HCT116 (cell line): ENCODE data around the gene KIAA1755. TPM values are rescaled to one million over a fixed set of nuclear protein-coding genes. Genes with fewer than 3 reads are reported as not detected.

Experiments used
- ATAC-seq: fragments of 200-7000 bp; cut with Tn5 transposase; 2 replicates; pipeline ENCODE4 v1.9.1; 2020; ENCODE audit warnings: mild to moderate bottlenecking, moderate library complexity
- BruUV-seq: library from RNA; stranded (reverse); fragments of 400-500 nt; replicated peaks from 2 replicates; lab custom pipeline; 2021; lab: Mats Ljungman, UMichigan
- CTCF ChIA-PET: fragments of 300-600 bp; sonication (Branson Sonifier 250); formaldehyde crosslinking; loops from one replicate; lab custom pipeline; 2021; ENCODE audit warnings: antibody characterized with exemption; lab: Charles Lee
- POLR2A ChIA-PET: fragments of 300-600, 350-600 bp; sonication (Branson Sonifier 250); formaldehyde crosslinking; loops from one replicate; lab custom pipeline; 2021; ENCODE audit warnings: antibody characterized with exemption; lab: Charles Lee
- RAD21 ChIA-PET, 2 experiments: fragments of 300-600 bp; sonication (Branson Sonifier 250); formaldehyde crosslinking; loops; one replicate each; lab custom pipeline; 2023; ENCODE audit warnings: low total read pairs in 2 of 2; ENCODE audit not compliant: uncharacterized antibody in 2 of 2, unreplicated experiment in 2 of 2, low non-redundant PET in 1 of 2; lab: Charles Lee
- DNase-seq: peaks from one replicate; pipeline ENCODE4 v3.0.0-alpha.2; 2010; ENCODE audit warnings: low read depth, low spot score
- H2AFZ ChIP-seq: fragments of 200-600 bp; shearing (Covaris generic), sonication (generic); 2 replicates; pipeline ENCODE4 v1.6.1; 2017; ENCODE audit warnings: low read depth, mixed run types, mixed read lengths, antibody characterized with exemption, low read length; ENCODE audit not compliant: poor library complexity, severe bottlenecking
- H3K27ac ChIP-seq: 2 replicates; pipeline ENCODE4 v1.5.1; 2012; ENCODE audit warnings: low read depth, low read length
- H3K27me3 ChIP-seq: fragments of 200-600 bp; sonication (generic); 2 replicates; pipeline ENCODE4 v1.6.1; 2016; ENCODE audit warnings: mixed run types, low read length, mixed read lengths; ENCODE audit not compliant: insufficient read depth
- H3K36me3 ChIP-seq, 2 experiments: fragments of 200-500 bp in 1 of 2; fragments of 200-600 bp in 1 of 2; sonication (Bioruptor generic) in 1 of 2; sonication (generic) in 1 of 2; 2 replicates each; pipeline versions ENCODE4 v1.5.1 to v1.6.1; 2014 to 2016; ENCODE audit warnings: low read length in 2 of 2, inconsistent platforms in 1 of 2, mixed read lengths in 1 of 2, mixed run types in 1 of 2; ENCODE audit not compliant: insufficient read depth in 2 of 2, control insufficient read depth in 1 of 2
- H3K4me1 ChIP-seq, 2 experiments: fragments of 200-600 bp in 1 of 2; sonication (generic) in 1 of 2; 2 replicates each; pipeline versions ENCODE4 v1.5.1 to v1.6.1; 2012 to 2017; ENCODE audit warnings: low read length in 2 of 2, inconsistent platforms in 1 of 2, mild to moderate bottlenecking in 1 of 2, mixed read lengths in 1 of 2, mixed run types in 1 of 2, moderate library complexity in 1 of 2; ENCODE audit not compliant: insufficient read depth in 2 of 2, control insufficient read depth in 1 of 2
- H3K4me2 ChIP-seq: fragments of 200-600 bp; sonication (generic); 2 replicates; pipeline ENCODE4 v1.6.1; 2017; ENCODE audit warnings: mixed run types, low read length, mixed read lengths
- H3K4me3 ChIP-seq, 2 experiments: fragments of 200-600 bp in 1 of 2; sonication (generic) in 1 of 2; replicated peaks in 1 of 2; 2 replicates each; pipeline ENCODE4 v1.5.1; 2011 to 2016; ENCODE audit warnings: low read length in 2 of 2, control low read depth in 1 of 2, low read depth in 1 of 2, mild to moderate bottlenecking in 1 of 2, mixed read lengths in 1 of 2, mixed run types in 1 of 2
- H3K79me2 ChIP-seq: fragments of 200-600 bp; sonication (generic); 2 replicates; pipeline ENCODE4 v1.6.1; 2017; ENCODE audit warnings: mild to moderate bottlenecking, mixed run types, low read length, moderate library complexity, mixed read lengths; ENCODE audit not compliant: insufficient read depth
- H3K9ac ChIP-seq: fragments of 200-600 bp; sonication (generic); 2 replicates; pipeline ENCODE4 v1.6.1; 2016; ENCODE audit warnings: low read length, mixed read lengths
- H3K9me2 ChIP-seq: fragments of 200-600 bp; sonication (generic), shearing (Covaris generic); 2 replicates; pipeline ENCODE4 v1.6.1; 2017; ENCODE audit warnings: mixed run types, mild to moderate bottlenecking, moderate library complexity; ENCODE audit not compliant: insufficient read depth
- H3K9me3 ChIP-seq, 2 experiments: fragments of 200-500 bp in 1 of 2; fragments of 200-600 bp in 1 of 2; sonication (Bioruptor generic) in 1 of 2; sonication (generic) in 1 of 2; 2 replicates each; pipeline ENCODE4 v1.6.1; 2014 to 2017; ENCODE audit warnings: low read length in 2 of 2, mixed read lengths in 2 of 2, inconsistent platforms in 1 of 2, low read depth in 1 of 2, mild to moderate bottlenecking in 1 of 2, mixed run types in 1 of 2, moderate library complexity in 1 of 2; ENCODE audit not compliant: control insufficient read depth in 1 of 2, insufficient read depth in 1 of 2
- H4K20me1 ChIP-seq: fragments of 200-600 bp; sonication (generic), shearing (Covaris generic); 2 replicates; pipeline ENCODE4 v1.6.1; 2017; ENCODE audit warnings: mixed run types, mild to moderate bottlenecking, moderate library complexity; ENCODE audit not compliant: insufficient read depth
- ATF3 ChIP-seq: IDR thresholded peaks from 2 replicates; pipeline ENCODE4 v1.6.1; 2012
- EZH2 ChIP-seq: fragments of 200-600 bp; sonication (generic); IDR thresholded peaks from 2 replicates; pipeline ENCODE4 v1.6.1; 2017; ENCODE audit warnings: antibody characterized with exemption, mixed run types
- FOSL1 ChIP-seq: IDR thresholded peaks from 2 replicates; pipeline ENCODE4 v1.6.1; 2012; ENCODE audit warnings: low read depth
- POLR2A ChIP-seq: IDR thresholded peaks from 2 replicates; pipeline ENCODE4 v1.7.0; 2011; ENCODE audit warnings: borderline replicate concordance; ENCODE audit not compliant: insufficient read depth, insufficient read length; ENCODE audit errors: extremely low read depth
- RAD21 ChIP-seq: IDR thresholded peaks from 2 replicates; pipeline ENCODE4 v1.6.1; 2012; ENCODE audit warnings: low read depth, mild to moderate bottlenecking
- SIN3A ChIP-seq: IDR thresholded peaks from 2 replicates; pipeline ENCODE4 v1.6.1; 2012; ENCODE audit warnings: low read depth
- SP1 ChIP-seq: IDR thresholded peaks from 2 replicates; pipeline ENCODE4 v1.6.1; 2012; ENCODE audit warnings: low read depth
- ZNF274 ChIP-seq: fragments of 200-500 bp; sonication (Bioruptor generic); IDR thresholded peaks from 2 replicates; pipeline ENCODE4 v1.6.1; 2014; ENCODE audit warnings: mild to moderate bottlenecking, low read depth, low read length, inconsistent platforms
- intact Hi-C: fragments of 100-400 bp; cut with micrococcal nuclease; formaldehyde crosslinking; loops from 2 replicates; pipeline ENCODE4 v1.10.0; 2022
- total RNA-seq: library from RNA; stranded (reverse); gene quantifications from one replicate; pipeline ENCODE4 v1.2.1, GENCODE V29; 2021; ENCODE audit not compliant: unreplicated experiment

Gene KIAA1755
- total RNA-seq, 1 experiment from 2014 or later: not detected

GRCh38 chr20:38171675-38172043 lies 88.9 kb downstream of the KIAA1755 start:
- ChIA-PET POLR2A (no interaction called here), RAD21 (no interaction called here), CTCF (no interaction called here)
- H3K36me3 ChIP-seq: no peaks in the 10 kb centered on the region
- no peak for ATAC-seq
- H3K79me2 ChIP-seq: no peaks in the 10 kb centered on the region
- intact Hi-C loops: no loop called here
- TF ChIP-seq ATF3 (no peak), SP1 (no peak)
- no peaks in the 10 kb centered on the region for H3K27me3 ChIP-seq
- H3K9me3 ChIP-seq: no peaks in the 10 kb centered on the region
- H3K4me1 ChIP-seq: peaks cover 17 to 36% of the 10 kb centered on the region in 2 experiments; a peak in 3 of 4 replicates
- no TSS peak for BruUV-seq
- H3K27ac ChIP-seq: no peak overlapping the region
- no peaks in the 10 kb centered on the region for H3K9me2 ChIP-seq
- no peak overlapping the region for H2AFZ ChIP-seq
- H3K4me2 ChIP-seq: no peak overlapping the region
- no peak for DNase-seq
- no peak overlapping the region for H3K9ac ChIP-seq
- H3K4me3 ChIP-seq: no peak overlapping the region
- H4K20me1 ChIP-seq: no peaks in the 10 kb centered on the region

- peaks cover 17 to 38% of the 10 kb centered on the region in 2 experiments; a peak in 3 of 4 replicates for H3K4me1 ChIP-seq
- no peak overlapping the region for H2AFZ ChIP-seq
- no peak overlapping the region for H3K9ac ChIP-seq
- no peaks in the 10 kb centered on the region for H3K27me3 ChIP-seq
- no peaks in the 10 kb centered on the region for H4K20me1 ChIP-seq
- CTCF ChIA-PET: no interaction called here
- TF ChIP-seq FOSL1: no peak
- TF ChIP-seq SIN3A: no peak
- no peak for TF ChIP-seq POLR2A
- no peak for TF ChIP-seq EZH2
- no peak for TF ChIP-seq RAD21
- TF ChIP-seq ZNF274: no peak
- TF ChIP-seq, all 23 proteins: peak for 0
- Histone ChIP-seq H3K4me3 (no peak overlapping the region), H3K79me2 (no peaks in the 10 kb centered on the region), H3K9me3 (no peaks in the 10 kb centered on the region), H3K9me2 (no peaks in the 10 kb centered on the region), H3K36me3 (no peaks in the 10 kb centered on the region), H3K4me2 (no peak overlapping the region), H3K27ac (no peak overlapping the region)
- no TSS peak for BruUV-seq
- ChIA-PET POLR2A (no interaction called here), RAD21 (no interaction called here)
- intact Hi-C loops: no loop called here
- ATAC-seq: no peak
- DNase-seq: no peak
Measured at GRCh38 chr20:38170826-38171674, 89.5 kb downstream of the KIAA1755 start.
